GM12878 (cell line): ENCODE results near the gene OSMR. TPM values are rescaled to one million over a fixed set of nuclear protein-coding genes. Genes with fewer than 3 reads are reported as not detected.

ENCODE experiments used
- ATAC-seq: fragments of 200-7000 bp; cut with Tn5 transposase; 3 replicates; pipeline ENCODE4 v1.9.1; 2020; ENCODE audit warnings: mild to moderate bottlenecking, moderate library complexity
- BruUV-seq: library from RNA; stranded (reverse); fragments of 400-500 nt; replicated peaks from 2 replicates; lab custom pipeline; 2021; lab: Mats Ljungman, UMichigan
- CTCF ChIA-PET: fragments of 300-600 bp; sonication (Branson Sonifier 250); formaldehyde crosslinking; extraction: SDS; loops from one replicate; lab custom pipeline; 2021; ENCODE audit warnings: inconsistent platforms; lab: Yijun Ruan, JAX
- POLR2A ChIA-PET: fragments of 350-600 bp; formaldehyde crosslinking; extraction: SDS; loops from one replicate; lab custom pipeline; 2021; ENCODE audit warnings: inconsistent platforms; lab: Charles Lee
- RAD21 ChIA-PET: fragments of 300-600 bp; sonication (Branson Sonifier 250); formaldehyde crosslinking; loops from one replicate; lab custom pipeline; 2023; ENCODE audit warnings: antibody characterized with exemption; ENCODE audit not compliant: unreplicated experiment; lab: Charles Lee
- SMC1A ChIA-PET: fragments of 300-600 bp; sonication (Branson Sonifier 250); formaldehyde crosslinking; loops from one replicate; lab custom pipeline; 2023; ENCODE audit not compliant: unreplicated experiment, uncharacterized antibody; lab: Charles Lee
- DNase-seq: peaks from one replicate; pipeline ENCODE4 v3.0.0-alpha.2; 2011; ENCODE audit warnings: low read depth, low spot score
- FAIRE-seq: peaks from 3 replicates; lab custom pipeline; 2011; peaks lifted over from hg19 to GRCh38; lab: Jason Lieb, UNC
- H2AFZ ChIP-seq: 2 replicates; pipeline ENCODE4 v1.6.0; 2011; ENCODE audit warnings: low read depth, low read length, control low read depth; ENCODE audit not compliant: control insufficient read depth
- H3K27ac ChIP-seq: 2 replicates; pipeline ENCODE4 v1.5.1; 2011; ENCODE audit warnings: control low read depth; ENCODE audit not compliant: control insufficient read depth, insufficient read depth
- H3K27me3 ChIP-seq, 2 experiments: replicated peaks in 1 of 2; 2 replicates each; pipeline versions ENCODE4 v1.6.0 to v1.6.1; 2011; ENCODE audit warnings: low read length in 1 of 2; ENCODE audit not compliant: control insufficient read depth in 2 of 2, insufficient read depth in 2 of 2
- H3K36me3 ChIP-seq, 2 experiments: 2 replicates each; pipeline ENCODE4 v1.5.1; 2011; ENCODE audit warnings: low read length in 1 of 2; ENCODE audit not compliant: control insufficient read depth in 2 of 2, insufficient read depth in 2 of 2
- H3K4me1 ChIP-seq: 2 replicates; pipeline ENCODE4 v1.6.1; 2011; ENCODE audit warnings: mild to moderate bottlenecking, low read length, moderate library complexity, mixed read lengths; ENCODE audit not compliant: control insufficient read depth, insufficient read depth
- H3K4me2 ChIP-seq: 2 replicates; pipeline ENCODE4 v1.6.0; 2011; ENCODE audit warnings: control low read depth; ENCODE audit not compliant: control insufficient read depth, insufficient read depth
- H3K4me3 ChIP-seq: fragments of 200-600 bp; sonication (generic); 2 replicates; pipeline ENCODE4 v1.5.1; 2016
- H3K79me2 ChIP-seq: 2 replicates; pipeline ENCODE4 v1.6.0; 2011; ENCODE audit warnings: low read length; ENCODE audit not compliant: control insufficient read depth, insufficient read depth
- H3K9ac ChIP-seq: 2 replicates; pipeline ENCODE4 v1.8.0; 2011; ENCODE audit warnings: low read length, control low read depth, mixed read lengths; ENCODE audit not compliant: control insufficient read depth, insufficient read depth
- H3K9me3 ChIP-seq: replicated peaks from 3 replicates; pipeline ENCODE4 v1.5.1; 2011; ENCODE audit warnings: mild to moderate bottlenecking, low read length; ENCODE audit not compliant: control insufficient read depth, insufficient read depth
- H4K20me1 ChIP-seq: 2 replicates; pipeline ENCODE4 v1.6.0; 2011; ENCODE audit not compliant: control insufficient read depth, insufficient read depth
- BACH1 ChIP-seq: fragments of 450-650 bp; IDR thresholded peaks from 2 replicates; pipeline ENCODE4 v1.6.1; 2017; ENCODE audit warnings: mild to moderate bottlenecking, borderline replicate concordance
- IKZF2 ChIP-seq, 2 experiments: fragments of 450-650 bp; IDR thresholded peaks; 2 replicates each; pipeline ENCODE4 v1.6.1; 2017; ENCODE audit warnings: mild to moderate bottlenecking in 2 of 2, moderate library complexity in 2 of 2
- PAX8 ChIP-seq: fragments of 450-650 bp; IDR thresholded peaks from 2 replicates; pipeline ENCODE4 v1.6.1; 2017; ENCODE audit warnings: mild to moderate bottlenecking, moderate library complexity
- RFX5 ChIP-seq: IDR thresholded peaks from 2 replicates; pipeline ENCODE4 v1.6.1; 2011; ENCODE audit warnings: low read depth, low read length, improper control_type of control experiment
- SUPT20H ChIP-seq: IDR thresholded peaks from 2 replicates; pipeline ENCODE4 v1.6.1; 2011; ENCODE audit warnings: low read depth, mild to moderate bottlenecking, low read length, moderate library complexity, borderline replicate concordance; ENCODE audit not compliant: control insufficient read depth
- WRNIP1 ChIP-seq: IDR thresholded peaks from 2 replicates; pipeline ENCODE4 v1.6.1; 2011; ENCODE audit warnings: low read depth, low read length, improper control_type of control experiment, borderline replicate concordance
- ZNF24 ChIP-seq: fragments of 450-650 bp; IDR thresholded peaks from 2 replicates; pipeline ENCODE4 v1.6.1; 2017; ENCODE audit warnings: antibody characterized with exemption, mild to moderate bottlenecking
- WGBS: methylation state at CpG from one replicate; pipeline ENCODE4 v1.1.6; 2016; ENCODE audit warnings: low lambda C conversion rate; ENCODE audit not compliant: insufficient replicate concordance, insufficient coverage; ENCODE audit errors: missing lambda C conversion rate; 5-methylcytosine and 5-hydroxymethylcytosine counted together
- in situ Hi-C: fragments of 300-500 bp; cut with MboI; formaldehyde crosslinking; loops from 9 replicates; pipeline ENCODE4 v1.14.3; 2018; ENCODE audit warnings: mixed read lengths
- intact Hi-C: fragments of 100-400 bp; cut with micrococcal nuclease; formaldehyde crosslinking; loops from one replicate; pipeline ENCODE4 v1.14.2; 2022; ENCODE audit not compliant: unreplicated experiment
- polyA plus RNA-seq, 11 experiments: library from polyadenylated mRNA; depleted of rRNA in 4 of 11; unstranded in 6 of 11; stranded (reverse) in 5 of 11; fragments of >200 nt; fragmentation: Nextera tagmentation in 4 of 11; fragmentation: Illumina TruSeq in 1 of 11; extraction: Ambion mirVana in 4 of 11; extraction: Trizol in 1 of 11; gene quantifications; 1 replicate in 1 of 11; 2 replicates in 10 of 11; pipeline versions ENCODE4 v1.2.1 to v1.2.3, GENCODE V29; 2011 to 2016; ENCODE audit warnings: inconsistent platforms in 2 of 11, missing spikeins in 2 of 11, low read depth in 1 of 11
- total RNA-seq, 4 experiments: library from RNA; depleted of rRNA in 3 of 4; stranded (reverse); fragments of >200 nt in 3 of 4; fragmentation: Illumina TruSeq in 1 of 4; extraction: Trizol in 1 of 4; gene quantifications; 2 replicates each; pipeline versions ENCODE4 v1.2.1 to v1.2.3, GENCODE V29; 2013 to 2021

Gene OSMR
- total and polyA plus RNA-seq, 10 of the 15 experiments (the other 5 are each of a cell fraction or from before 2014, with no cell fraction given) = 0.03 to 0.05 TPM; not detected in 8

DNA sequence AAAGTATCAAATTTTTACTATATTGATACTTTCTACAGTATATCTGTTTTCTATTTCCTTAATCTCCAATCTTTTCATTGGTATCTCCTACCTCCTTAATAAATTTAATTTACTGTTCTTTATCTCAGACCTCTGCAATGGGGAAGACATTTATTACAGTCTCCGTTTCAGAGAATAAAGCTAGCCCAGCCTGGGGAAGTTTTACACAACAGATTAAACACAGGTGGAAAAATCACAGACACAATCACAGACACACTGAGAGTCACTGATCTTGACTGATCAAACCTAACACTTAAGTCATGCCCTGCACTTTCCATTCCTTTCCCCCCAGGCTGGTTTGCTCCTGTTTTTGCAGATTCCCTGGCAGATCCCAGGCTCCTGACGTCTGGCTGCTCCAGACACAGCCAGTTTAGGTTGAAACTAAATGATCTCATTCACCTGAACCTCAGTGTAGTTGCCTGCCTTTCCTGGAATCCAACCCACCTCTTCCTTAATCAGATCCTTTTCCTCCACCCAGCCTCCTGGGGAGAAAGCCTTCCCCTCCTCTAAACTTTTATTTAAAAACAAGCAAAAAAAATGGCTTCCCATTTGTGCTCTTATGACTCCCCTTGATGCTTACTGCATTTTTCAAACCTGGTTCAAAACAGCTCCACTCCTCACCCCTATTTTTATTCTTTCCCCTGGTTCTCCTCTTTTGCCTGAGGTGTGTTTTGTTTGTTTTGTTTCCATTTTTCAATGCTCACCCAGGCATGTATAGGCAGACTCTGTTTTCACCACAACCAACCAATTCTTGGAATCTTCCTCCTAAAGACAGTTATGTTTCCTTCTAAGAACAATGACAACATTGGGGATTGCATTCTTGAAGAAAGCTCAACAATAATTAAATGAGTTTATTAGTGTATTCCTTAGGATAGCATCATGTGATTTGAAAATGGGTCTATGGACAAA, 29.5 kb upstream of the OSMR start:
- ATAC-seq (no peak), DNase-seq (no peak)
- RAD21 ChIA-PET = no interaction called here
- H2AFZ ChIP-seq = no peak overlapping the region
- no peak overlapping the region for H3K4me3 ChIP-seq
- H4K20me1 ChIP-seq = no peaks in the 10 kb centered on the region
- no peak for TF ChIP-seq SUPT20H
- TF ChIP-seq BACH1 = no peak
- no peak for TF ChIP-seq IKZF2 (IDR thresholded peaks at IDR 0.05)
- no peak for TF ChIP-seq WRNIP1
- no peak for TF ChIP-seq ZNF24
- TF ChIP-seq RFX5 = no peak
- no peak for TF ChIP-seq PAX8
- TF ChIP-seq, all 136 proteins: peak for 0
- Histone ChIP-seq H3K27me3 (no peaks in the 10 kb centered on the region), H3K36me3 (no peaks in the 10 kb centered on the region), H3K27ac (no peak overlapping the region), H3K9me3 (no peaks in the 10 kb centered on the region), H3K79me2 (no peaks in the 10 kb centered on the region), H3K4me2 (no peak overlapping the region), H3K4me1 (no peaks in the 10 kb centered on the region), H3K9ac (no peak overlapping the region)
- in situ Hi-C loops (no loop called here), intact Hi-C loops (loop anchor here (10.0 kb wide), 1 partner anchor 552 kb away; no protein-coding TSS in a partner anchor)
- CTCF ChIA-PET = interaction anchor here (1.6 to 4.5 kb wide), 2 partner anchors 375 to 396 kb away, joined by 6 to 23 read pairs; no protein-coding TSS in a partner anchor
- SMC1A ChIA-PET = interaction anchor here (0.8 kb wide), 1 partner anchor 375 kb away, joined by 5 read pairs; no protein-coding TSS in a partner anchor
- no TSS peak for BruUV-seq
- FAIRE-seq = no peak
- 22% methylated on average over 2 of the region's 2 CpGs for WGBS
- POLR2A ChIA-PET = no interaction called here
